Activated CD4-positive, alpha-beta T cell treated with anti-CD3 and anti-CD28 coated beads, Interleukin-2, amount 10 ng/mL, durations not matched to agents 7 days and 5 days (primary cell): ENCODE data around the gene CAMSAP2. TPM values are rescaled to one million over a fixed set of nuclear protein-coding genes. Genes with fewer than 3 reads are reported as not detected.

ENCODE experiments used
- CTCF ChIA-PET: fragments of 350-600 bp; sonication (Branson Sonifier 250); formaldehyde crosslinking; loops from one replicate; lab custom pipeline; 2021; ENCODE audit warnings: antibody characterized with exemption; lab: Charles Lee
- POLR2A ChIA-PET: fragments of 350-600 bp; sonication (Branson Sonifier 250); formaldehyde crosslinking; loops from one replicate; lab custom pipeline; 2021; ENCODE audit warnings: antibody characterized with exemption; lab: Charles Lee
- DNase-seq: peaks from one replicate; pipeline ENCODE4 v3.0.0-alpha.2; 2020
- H3K27ac Mint-ChIP-seq: one replicate; pipeline ENCODE4 v1.8.0; 2021; ENCODE audit warnings: mild to moderate bottlenecking, moderate library complexity, mixed read lengths
- H3K27me3 Mint-ChIP-seq: one replicate; pipeline ENCODE4 v1.8.0; 2021; ENCODE audit warnings: mixed read lengths
- H3K36me3 Mint-ChIP-seq: one replicate; pipeline ENCODE4 v1.8.0; 2021; ENCODE audit warnings: low read depth, mixed read lengths
- H3K4me1 Mint-ChIP-seq: one replicate; pipeline ENCODE4 v1.8.0; 2021; ENCODE audit warnings: mixed read lengths
- H3K4me3 Mint-ChIP-seq: one replicate; pipeline ENCODE4 v1.8.0; 2021; ENCODE audit warnings: mild to moderate bottlenecking, moderate library complexity, mixed read lengths
- H3K9me3 Mint-ChIP-seq: one replicate; pipeline ENCODE4 v1.8.0; 2021; ENCODE audit warnings: mixed read lengths
- total RNA-seq, 2 experiments: library from RNA; stranded (reverse); gene quantifications; one replicate each; pipeline ENCODE4 v1.2.3, GENCODE V29; 2021

Gene CAMSAP2
- total RNA-seq, 2 experiments from 2014 or later = 0.81 to 0.82 TPM

DNA sequence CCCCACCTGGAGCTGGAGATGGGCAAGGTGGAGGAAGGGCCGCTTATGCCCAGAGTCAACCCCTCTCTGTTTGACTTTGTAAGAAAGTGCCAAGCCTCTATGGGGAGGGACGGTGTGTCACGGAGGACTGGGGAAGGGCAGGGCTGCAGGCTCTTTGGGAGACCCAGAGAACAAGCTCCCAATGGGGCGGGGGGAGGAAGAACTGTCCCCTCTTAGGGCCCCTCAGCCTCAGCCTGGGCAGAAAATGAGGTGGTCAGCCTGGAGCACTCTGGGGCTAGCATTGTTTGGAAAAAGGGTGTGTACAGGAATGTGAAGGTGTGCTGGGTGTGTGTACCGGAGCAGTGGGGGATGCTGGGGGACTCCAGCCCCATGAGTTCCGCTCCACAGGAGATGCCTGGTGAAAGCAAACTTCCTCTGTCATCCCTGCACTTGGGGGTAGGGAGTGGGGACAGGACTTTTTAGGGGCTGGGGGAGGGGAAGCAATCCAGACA lies 154.8 kb downstream of the CAMSAP2 start:
- no peak overlapping the region for H3K27ac Mint-ChIP-seq
- ChIA-PET CTCF (no interaction called here), POLR2A (no interaction called here)
- H3K9me3 Mint-ChIP-seq = no peaks in the 10 kb centered on the region
- peaks cover 30% of the 10 kb centered on the region for H3K4me1 Mint-ChIP-seq
- H3K4me3 Mint-ChIP-seq = no peak overlapping the region
- H3K36me3 Mint-ChIP-seq = no peaks in the 10 kb centered on the region
- peaks cover 63% of the 10 kb centered on the region for H3K27me3 Mint-ChIP-seq
- DNase-seq = no peak

DNA sequence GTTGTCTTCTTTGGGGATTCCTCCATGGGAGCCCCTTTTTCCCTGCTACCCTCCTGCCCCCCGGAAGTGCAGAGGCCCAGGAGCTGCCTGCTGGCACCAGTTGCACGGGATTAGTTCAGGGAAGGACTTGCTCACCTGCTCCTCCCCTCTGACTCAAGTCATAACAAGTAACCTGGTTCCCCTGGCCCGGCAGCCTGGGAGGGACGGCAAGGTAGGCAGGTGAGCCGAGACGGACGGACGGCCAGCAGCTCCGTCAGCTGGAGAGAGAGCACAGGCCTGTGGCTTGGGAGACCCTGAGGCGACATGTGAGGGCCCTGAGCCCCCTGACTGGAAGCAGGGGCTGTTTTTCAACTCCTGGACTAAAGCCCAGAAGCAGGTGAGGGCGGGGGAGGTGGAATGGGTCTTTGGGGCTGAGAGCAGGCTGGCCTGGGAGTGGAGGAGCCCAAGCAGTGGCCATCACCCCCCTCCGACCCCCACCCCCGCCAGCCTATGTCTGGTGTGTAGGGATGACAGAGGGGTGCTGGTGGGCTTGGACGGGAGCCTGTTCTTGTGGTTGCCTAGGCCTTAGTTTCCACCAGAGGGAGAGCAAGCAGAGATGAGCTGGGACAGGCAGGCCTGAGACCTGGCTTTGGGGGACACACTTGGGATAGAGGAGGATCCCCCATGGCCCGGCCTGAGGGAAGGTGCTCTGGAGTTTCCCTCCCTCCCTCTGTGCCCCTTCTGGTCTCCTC lies 156.2 kb downstream of the CAMSAP2 start, which contains the start of gene INAVA:
Gene INAVA (plus strand): TSS at position 189 of the 731 bp plus-strand sequence. CDS start 3,501 bp downstream, outside the sequence.
- peaks cover 16% of the 10 kb centered on the region for H3K4me1 Mint-ChIP-seq
- H3K4me3 Mint-ChIP-seq = no peak within 1 kb of the TSS
- CTCF ChIA-PET = interaction anchor here (1.5 kb wide), 1 partner anchor 10 kb away, joined by 3 read pairs; no protein-coding TSS in a partner anchor
- no peak within 1 kb of the TSS for H3K27ac Mint-ChIP-seq
- peaks cover 62% of the 10 kb centered on the region for H3K27me3 Mint-ChIP-seq
- H3K36me3 Mint-ChIP-seq = no peaks in the 10 kb centered on the region
- POLR2A ChIA-PET = no interaction called here
- DNase-seq = no peak
- no peaks in the 10 kb centered on the region for H3K9me3 Mint-ChIP-seq

DNA sequence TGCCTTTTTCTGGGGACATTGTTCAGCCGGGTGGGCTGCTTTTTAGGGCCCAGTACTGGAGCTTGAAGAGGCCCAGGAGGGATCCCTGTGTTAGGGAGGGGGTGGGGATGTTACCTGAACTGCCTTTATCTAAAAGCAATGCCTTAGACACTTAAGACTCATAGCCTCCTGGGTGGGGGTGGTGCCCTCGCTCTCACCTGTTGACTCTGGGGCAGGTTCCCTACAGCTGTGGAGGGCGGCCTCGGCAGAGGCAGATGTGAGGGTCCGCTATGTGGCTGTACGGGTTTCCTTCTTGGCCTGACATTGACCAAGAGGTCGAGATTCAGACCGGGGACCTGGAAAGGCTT lies 156.7 kb downstream of the CAMSAP2 start:
- Mint-ChIP-seq H3K36me3 (no peaks in the 10 kb centered on the region), H3K27ac (no peak overlapping the region), H3K4me1 (peaks cover 14% of the 10 kb centered on the region), H3K4me3 (no peak overlapping the region), H3K9me3 (no peaks in the 10 kb centered on the region), H3K27me3 (peaks cover 58% of the 10 kb centered on the region)
- ChIA-PET POLR2A (no interaction called here), CTCF (interaction anchor here (1.5 kb wide), 1 partner anchor 10 kb away, joined by 3 read pairs; no protein-coding TSS in a partner anchor)
- no peak for DNase-seq

DNA sequence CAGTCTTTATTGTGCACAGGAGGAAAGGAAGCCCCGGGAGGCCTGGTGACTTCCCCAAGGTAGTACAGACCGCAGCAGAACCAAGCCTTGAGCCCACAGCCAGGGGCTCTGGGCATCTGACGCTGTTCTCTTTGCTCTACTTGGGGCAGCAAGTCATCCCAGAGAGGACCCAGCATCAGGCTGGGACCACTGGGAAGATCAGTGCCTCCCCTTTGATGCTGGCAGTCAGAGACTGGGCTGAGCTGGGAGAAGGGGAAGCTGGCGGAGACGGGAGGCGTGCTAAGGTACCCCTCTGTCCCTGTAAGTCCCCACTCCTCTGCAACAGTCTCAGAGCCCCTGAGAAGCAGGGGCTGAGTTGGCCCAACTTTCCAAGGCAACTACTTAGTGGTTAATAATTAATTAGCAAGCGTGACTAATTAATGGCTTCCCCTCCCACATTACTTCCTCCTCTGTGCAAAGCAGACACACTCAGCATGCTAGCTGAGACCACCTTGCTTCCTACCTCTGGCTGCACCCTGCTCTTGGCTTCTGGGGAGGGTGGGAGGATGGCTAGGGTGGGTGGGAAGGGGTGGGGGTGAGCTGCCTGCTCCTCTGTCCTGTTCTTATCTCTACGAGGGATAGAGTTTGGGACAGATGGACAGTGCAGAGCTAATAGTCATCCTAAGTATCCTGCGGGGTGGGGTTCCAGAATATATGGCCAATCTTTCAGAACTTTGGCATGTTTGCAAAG lies 157.3 kb downstream of the CAMSAP2 start:
- Mint-ChIP-seq H3K36me3 (no peaks in the 10 kb centered on the region), H3K9me3 (no peaks in the 10 kb centered on the region), H3K4me3 (no peak overlapping the region), H3K27me3 (peaks cover 55% of the 10 kb centered on the region), H3K4me1 (peaks cover 9% of the 10 kb centered on the region), H3K27ac (no peak overlapping the region)
- DNase-seq = no peak
- CTCF ChIA-PET = interaction anchor here (1.5 kb wide), 1 partner anchor 9 kb away, joined by 3 read pairs; no protein-coding TSS in a partner anchor
- POLR2A ChIA-PET = no interaction called here

DNA sequence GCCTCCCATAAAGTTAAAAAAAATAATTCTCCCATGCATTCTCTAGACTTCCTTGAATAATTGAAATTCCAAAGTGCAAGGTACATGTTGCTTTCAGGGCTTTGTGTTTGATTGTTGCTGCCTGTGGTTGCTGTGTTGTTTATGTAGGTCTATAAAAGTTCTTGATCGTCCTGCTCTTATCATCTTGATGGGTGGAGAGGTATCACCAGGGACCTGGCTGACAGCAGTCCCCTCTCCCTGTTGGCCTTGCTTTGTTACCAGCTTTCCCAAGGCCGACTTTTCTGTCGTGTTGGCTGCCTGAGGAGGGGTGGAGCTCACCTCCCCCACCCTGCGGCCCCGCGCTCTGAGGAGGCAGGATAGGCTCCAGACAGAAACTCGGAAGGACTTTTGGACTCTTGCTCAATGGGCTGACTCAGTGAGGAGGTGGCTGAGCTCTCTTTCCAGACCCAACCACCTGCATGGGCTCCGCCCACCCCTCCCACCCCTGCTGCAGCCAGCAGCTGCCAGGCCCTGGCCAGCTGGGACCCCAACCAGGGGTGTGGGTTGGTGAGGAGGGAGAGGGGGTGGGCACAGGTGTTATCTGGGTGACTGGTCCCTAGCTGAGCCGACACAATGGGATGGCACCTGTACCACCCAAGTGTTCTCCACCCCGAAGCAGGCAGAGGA lies 158.0 kb downstream of the CAMSAP2 start:
- no peak for DNase-seq
- H3K27ac Mint-ChIP-seq = no peak overlapping the region
- no peaks in the 10 kb centered on the region for H3K9me3 Mint-ChIP-seq
- no peaks in the 10 kb centered on the region for H3K36me3 Mint-ChIP-seq
- no peak overlapping the region for H3K4me3 Mint-ChIP-seq
- ChIA-PET CTCF (interaction anchor here (1.5 kb wide), 1 partner anchor 9 kb away, joined by 3 read pairs; no protein-coding TSS in a partner anchor), POLR2A (no interaction called here)
- H3K27me3 Mint-ChIP-seq = peaks cover 53% of the 10 kb centered on the region
- H3K4me1 Mint-ChIP-seq = peaks cover 6% of the 10 kb centered on the region

DNA sequence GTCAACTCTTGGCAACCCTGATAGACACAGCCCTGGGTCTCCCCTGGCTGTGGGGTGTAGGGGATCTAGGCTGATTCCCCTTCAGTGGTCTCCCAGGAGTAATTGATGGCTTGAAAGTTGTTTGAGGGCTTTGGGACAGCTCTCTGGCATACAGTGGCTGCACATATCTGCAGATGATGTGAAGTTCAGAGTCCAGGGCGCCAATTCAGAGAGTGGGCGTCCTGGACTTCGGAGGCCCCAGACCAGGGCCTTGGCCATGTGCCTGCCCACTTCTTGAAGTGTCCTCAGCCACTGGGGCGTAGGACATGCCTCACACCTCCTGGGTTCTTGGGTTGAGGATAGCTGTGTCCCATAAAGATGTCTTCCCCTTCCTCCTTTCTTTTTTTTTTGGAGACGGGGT lies 158.6 kb downstream of the CAMSAP2 start:
- H3K4me3 Mint-ChIP-seq = no peak overlapping the region
- no peak overlapping the region for H3K27ac Mint-ChIP-seq
- no peak for DNase-seq
- H3K9me3 Mint-ChIP-seq = no peaks in the 10 kb centered on the region
- H3K27me3 Mint-ChIP-seq = peaks cover 53% of the 10 kb centered on the region
- H3K36me3 Mint-ChIP-seq = no peaks in the 10 kb centered on the region
- H3K4me1 Mint-ChIP-seq = peaks cover under 1% of the 10 kb centered on the region
- ChIA-PET POLR2A (no interaction called here), CTCF (interaction anchor here (0.7 kb wide), 1 partner anchor 29 kb away, joined by 4 read pairs; no protein-coding TSS in a partner anchor)

DNA sequence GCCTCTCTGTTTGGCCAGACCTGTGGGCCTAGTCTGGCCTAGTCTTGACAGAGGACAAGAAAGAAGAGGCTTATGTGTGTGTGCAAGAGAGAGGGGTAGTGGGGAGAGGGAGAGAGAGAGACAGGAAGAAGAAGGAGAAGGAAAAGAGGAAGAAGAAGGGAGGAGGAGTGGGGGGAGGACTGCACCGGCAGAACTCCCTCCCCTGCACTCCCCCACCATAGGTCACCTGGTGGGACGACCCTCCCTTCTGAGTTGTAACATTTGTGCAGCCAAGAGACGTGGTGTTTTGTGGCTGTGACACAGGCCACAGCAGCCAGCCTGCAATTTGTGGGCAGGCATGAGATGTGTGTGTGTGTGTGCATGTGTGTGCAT lies 160.3 kb downstream of the CAMSAP2 start:
- Mint-ChIP-seq H3K36me3 (no peaks in the 10 kb centered on the region), H3K27me3 (peaks cover 41% of the 10 kb centered on the region), H3K9me3 (no peaks in the 10 kb centered on the region), H3K27ac (no peak overlapping the region), H3K4me1 (no peaks in the 10 kb centered on the region), H3K4me3 (no peak overlapping the region)
- DNase-seq = no peak
- ChIA-PET CTCF (interaction anchor here (1.4 kb wide), 1 partner anchor 73 kb away, joined by 3 read pairs; no protein-coding TSS in a partner anchor), POLR2A (no interaction called here)

DNA sequence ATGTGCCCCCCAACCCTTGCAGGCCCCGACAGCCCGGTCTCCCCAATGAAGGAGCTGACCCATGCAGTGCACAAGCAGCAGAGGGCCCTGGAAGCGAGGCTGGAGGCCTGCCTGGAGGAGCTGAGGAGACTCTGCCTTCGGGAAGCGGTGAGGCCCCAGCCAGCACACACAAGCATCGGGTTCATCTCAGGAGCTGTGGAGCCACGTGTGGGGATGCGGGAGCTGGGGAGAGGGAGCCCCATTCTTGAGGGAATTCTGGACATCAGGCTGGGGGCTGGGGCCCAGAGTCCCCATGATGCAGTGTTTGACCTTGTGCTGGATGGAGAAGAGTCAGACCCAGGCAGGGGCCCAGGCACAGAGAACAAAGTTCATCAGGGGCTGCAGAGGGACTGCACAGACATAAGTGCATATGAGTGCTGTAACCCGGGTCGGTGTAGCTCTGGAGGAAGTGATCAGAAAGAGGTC lies 160.8 kb downstream of the CAMSAP2 start:
- Mint-ChIP-seq H3K27me3 (peaks cover 40% of the 10 kb centered on the region), H3K36me3 (no peaks in the 10 kb centered on the region), H3K27ac (no peak overlapping the region), H3K4me3 (no peak overlapping the region), H3K9me3 (no peaks in the 10 kb centered on the region), H3K4me1 (no peaks in the 10 kb centered on the region)
- DNase-seq = no peak
- CTCF ChIA-PET = interaction anchor here (1.4 to 1.5 kb wide), 3 partner anchors 11 to 72 kb away, joined by 3 to 5 read pairs (median 5); no protein-coding TSS in a partner anchor
- POLR2A ChIA-PET = no interaction called here

DNA sequence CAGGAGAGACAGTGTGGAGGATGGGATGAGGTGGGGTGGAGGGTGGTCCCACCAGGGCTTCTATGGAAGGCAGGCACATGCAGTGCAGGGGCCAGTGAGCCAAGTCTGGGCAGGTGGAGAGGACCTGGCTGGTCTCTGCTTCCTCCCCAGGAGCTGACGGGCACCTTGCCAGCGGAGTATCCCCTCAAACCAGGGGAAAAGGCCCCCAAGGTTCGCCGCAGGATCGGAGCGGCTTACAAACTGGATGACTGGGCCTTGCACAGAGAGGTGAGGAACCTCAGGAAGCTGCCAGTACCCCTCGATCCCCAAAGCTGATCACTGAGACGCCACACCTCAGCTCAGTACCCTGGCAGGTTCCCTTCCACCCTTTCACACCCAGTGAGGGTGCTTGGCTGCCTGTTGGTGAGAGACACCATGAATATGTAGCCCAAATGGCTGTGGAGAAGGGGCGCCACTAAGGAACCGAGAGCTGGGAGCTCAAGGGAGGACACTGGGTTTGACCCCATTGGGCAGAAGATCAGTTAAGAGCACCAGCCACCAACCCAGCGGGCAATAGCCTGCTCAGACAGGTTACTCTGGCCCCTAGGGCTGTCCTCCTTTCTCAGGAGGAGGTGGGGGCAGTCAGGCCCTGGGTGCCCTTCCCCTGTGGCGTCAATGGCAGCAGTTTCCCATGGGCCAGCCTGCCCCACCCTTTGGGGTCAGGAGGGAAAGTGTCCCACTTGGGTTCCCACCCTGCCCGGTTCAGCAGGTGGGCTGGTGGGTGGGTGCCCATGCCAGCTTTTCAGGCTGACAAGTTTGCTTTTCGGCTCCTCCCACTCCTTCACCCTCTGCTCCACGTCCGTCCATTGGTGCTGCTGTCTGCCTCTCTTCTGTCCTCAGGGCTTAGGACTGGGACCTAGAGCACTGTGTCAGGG lies 161.5 kb downstream of the CAMSAP2 start:
- Mint-ChIP-seq H3K27me3 (peaks cover 42% of the 10 kb centered on the region), H3K9me3 (no peaks in the 10 kb centered on the region), H3K27ac (no peak overlapping the region), H3K4me1 (peaks cover 1% of the 10 kb centered on the region), H3K4me3 (no peak overlapping the region), H3K36me3 (no peaks in the 10 kb centered on the region)
- no peak for DNase-seq
- POLR2A ChIA-PET = no interaction called here
- CTCF ChIA-PET = interaction anchor here (1.3 to 1.5 kb wide), 4 partner anchors 11 to 71 kb away, joined by 3 to 5 read pairs (median 4); partner anchors contain the start of gene GPR25

DNA sequence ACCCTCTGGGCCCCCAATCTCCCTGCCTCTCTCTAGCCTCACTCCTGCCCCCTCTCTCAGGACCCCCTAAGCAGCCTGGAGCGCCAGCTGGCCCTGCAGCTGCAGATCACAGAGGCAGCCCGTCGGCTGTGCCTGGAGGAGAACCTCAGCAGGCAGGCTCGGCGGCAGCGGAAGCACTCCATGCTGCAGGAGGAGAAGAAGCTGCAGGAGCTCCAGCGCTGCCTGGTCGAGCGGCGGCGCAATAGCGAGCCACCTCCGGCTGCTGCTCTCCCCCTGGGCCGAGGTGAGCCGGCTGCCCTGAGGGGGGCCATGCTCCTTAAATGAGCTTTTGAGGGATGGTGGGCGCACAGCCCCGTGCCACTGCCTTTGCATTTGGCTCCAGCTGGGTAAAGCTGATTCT lies 162.2 kb downstream of the CAMSAP2 start:
- no peak for DNase-seq
- Mint-ChIP-seq H3K4me1 (peaks cover 8% of the 10 kb centered on the region), H3K27me3 (peaks cover 39% of the 10 kb centered on the region), H3K4me3 (no peak overlapping the region), H3K36me3 (no peaks in the 10 kb centered on the region), H3K27ac (no peak overlapping the region), H3K9me3 (no peaks in the 10 kb centered on the region)
- ChIA-PET CTCF (interaction anchor here (1.3 to 1.5 kb wide), 2 partner anchors 23 to 28 kb away, joined by 3 to 5 read pairs; partner anchors contain the start of gene GPR25), POLR2A (no interaction called here)

DNA sequence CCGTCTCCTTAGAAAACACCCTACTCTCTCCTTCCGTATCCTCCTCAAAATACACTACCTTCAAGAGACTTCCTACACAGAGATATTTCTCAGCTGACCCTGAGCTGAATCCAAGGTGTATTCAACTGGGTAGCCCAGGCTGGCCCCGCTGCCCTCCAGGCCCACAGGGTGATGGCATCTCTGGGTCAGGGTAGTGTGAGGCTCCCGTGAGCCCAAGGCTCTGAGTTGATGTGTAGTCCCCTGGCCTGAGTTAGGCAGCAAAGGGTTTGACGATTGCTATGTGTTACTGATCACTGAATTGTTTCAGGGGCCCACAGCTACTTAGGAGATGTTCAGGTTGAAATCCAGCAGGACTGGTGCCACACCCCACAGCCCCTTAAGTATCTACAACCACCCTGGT lies 162.7 kb downstream of the CAMSAP2 start:
- ChIA-PET POLR2A (no interaction called here), CTCF (interaction anchor here (1.3 kb wide), 1 partner anchor 28 kb away, joined by 3 read pairs; the partner anchor contains the start of gene GPR25)
- H3K9me3 Mint-ChIP-seq = no peaks in the 10 kb centered on the region
- H3K4me1 Mint-ChIP-seq = peaks cover 11% of the 10 kb centered on the region
- H3K4me3 Mint-ChIP-seq = no peak overlapping the region
- peaks cover 39% of the 10 kb centered on the region for H3K27me3 Mint-ChIP-seq
- DNase-seq = no peak
- H3K27ac Mint-ChIP-seq = no peak overlapping the region
- no peaks in the 10 kb centered on the region for H3K36me3 Mint-ChIP-seq
